GM21528 (cell line): ENCODE data around the gene RILP.

Experiments used
- ATAC-seq: cut with Tn5 transposase; IDR thresholded peaks from one replicate; pipeline ENCODE4 v1.9.1; 2021; ENCODE audit warnings: mild to moderate bottlenecking, moderate library complexity; ENCODE audit not compliant: unreplicated experiment, low FRiP score

RILP gene

GRCh38 chr17:1607971-1608320 lies 41.7 kb downstream of the RILP start:
- no peak for ATAC-seq

- ATAC-seq: no peak
Observed at GRCh38 chr17:1606352-1606985, 43.2 kb downstream of the RILP start.

DNA sequence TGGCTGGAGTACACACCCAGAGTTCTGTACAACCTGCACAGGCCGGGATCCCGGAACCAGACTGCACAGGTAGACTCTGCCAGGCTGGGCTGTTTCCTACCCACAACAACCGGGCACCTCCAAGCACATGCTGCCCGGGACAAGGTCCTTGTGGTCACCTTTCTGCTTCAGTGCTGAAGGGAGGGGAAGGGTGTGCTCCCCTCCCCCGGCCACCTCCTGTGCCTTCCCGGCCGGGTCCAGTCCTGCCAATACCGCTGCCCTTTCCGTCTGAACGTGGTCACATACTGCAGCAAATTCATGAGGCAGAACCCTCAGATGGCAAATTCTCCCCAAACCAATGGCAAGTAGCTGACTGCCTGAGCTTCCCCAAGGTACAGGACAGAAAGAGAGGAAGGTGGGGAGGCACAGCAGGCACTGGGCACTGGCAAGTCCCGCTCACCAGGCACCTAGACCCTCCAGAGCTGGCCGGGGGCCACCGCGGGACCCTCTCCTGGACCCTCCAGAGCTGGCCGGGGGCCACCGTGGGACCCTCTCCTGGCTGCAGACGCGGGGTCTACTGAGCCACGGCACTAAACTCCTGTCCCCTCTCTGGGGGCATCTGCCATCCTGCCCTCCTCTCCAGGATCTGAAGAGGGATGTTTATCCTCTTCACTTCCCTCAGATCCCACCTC lies 43.9 kb downstream of the RILP start:
- no peak for ATAC-seq

GRCh38 chr17:1604831-1605528 lies 44.7 kb downstream of the RILP start:
- ATAC-seq: no peak

DNA sequence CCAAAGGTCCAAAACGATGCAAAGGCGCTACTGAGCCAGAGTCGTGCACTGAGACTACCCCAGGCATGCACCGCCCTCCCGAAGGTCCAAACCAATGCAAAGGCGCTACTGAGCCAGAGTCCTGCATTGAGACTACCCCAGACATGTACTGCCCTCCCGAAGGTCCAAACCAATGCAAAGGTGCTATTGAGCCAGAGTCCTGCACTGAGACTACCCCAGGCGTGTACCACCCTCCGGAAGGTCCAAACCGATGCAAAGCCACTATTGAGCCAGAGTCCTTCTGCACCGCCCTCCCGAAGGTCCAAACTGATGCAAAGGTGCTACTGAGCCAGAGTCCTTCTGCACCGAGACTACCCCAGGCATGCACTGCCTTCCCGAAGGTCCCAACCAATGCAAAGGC lies 48.1 kb downstream of the RILP start:
- no peak for ATAC-seq

- no peak for ATAC-seq
Observed at GRCh38 chr17:1598399-1599095, 51.1 kb downstream of the RILP start.

DNA sequence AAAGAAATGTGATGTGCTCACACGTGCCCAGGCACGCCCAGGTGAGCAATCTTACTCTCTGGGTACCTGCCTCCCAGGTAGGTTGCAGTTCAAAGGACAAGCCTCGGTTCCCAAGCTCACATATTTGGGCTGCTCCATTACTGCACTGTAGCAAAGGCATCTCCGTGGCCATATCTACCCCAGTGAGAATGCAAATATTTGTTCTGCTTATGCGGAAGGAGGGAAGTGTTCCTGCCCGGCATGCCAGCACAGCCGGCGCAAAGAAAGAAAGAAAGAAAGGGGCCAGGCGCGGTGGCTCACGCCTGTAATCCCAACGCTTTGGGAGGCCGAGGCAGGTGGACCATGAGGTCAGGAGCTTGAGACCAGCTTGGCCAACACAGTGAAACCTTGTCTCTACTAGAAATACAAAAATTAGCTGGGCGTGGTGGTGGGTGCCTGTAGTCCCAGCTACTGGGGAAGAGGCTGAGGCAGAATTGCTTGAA lies 51.8 kb downstream of the RILP start:
- ATAC-seq: no peak
